Stimulated activated CD4-positive, alpha-beta T cell treated with anti-CD3 and anti-CD28 coated beads, Interleukin-4, amount 100 ng/mL, for 24 hours (primary cell): Measurements from ENCODE around the gene CGA.

ENCODE experiments used
- DNase-seq: peaks from one replicate; pipeline ENCODE4 v3.0.0-alpha.2; 2020

CGA gene

DNA sequence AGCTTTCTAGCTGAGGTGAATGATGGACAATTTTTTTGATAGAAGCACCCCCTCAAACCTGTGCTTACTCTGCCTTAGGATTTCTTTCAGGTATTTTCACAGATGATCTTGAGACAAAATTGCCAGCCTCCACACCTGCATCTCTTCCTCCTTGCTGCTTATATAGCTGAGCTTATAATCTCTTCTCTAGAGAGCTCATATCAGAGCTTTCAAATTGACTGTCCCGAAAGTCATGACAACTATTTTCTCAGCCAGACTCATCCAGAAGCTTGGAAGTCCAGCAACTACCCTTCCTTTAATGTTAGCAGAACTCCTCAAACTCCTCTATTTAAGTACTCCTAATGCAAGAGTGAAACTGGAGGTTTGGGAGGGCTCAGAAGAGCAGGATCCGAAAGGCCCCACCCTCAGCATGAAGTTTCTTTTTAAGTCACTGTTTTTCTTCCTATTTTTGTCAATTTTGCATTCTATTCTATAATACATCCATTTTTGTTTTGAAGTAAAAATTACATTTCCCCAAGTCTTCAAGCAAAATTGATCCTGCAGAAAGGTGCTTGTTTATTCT is 12.7 kb downstream of the CGA start:
- DNase-seq: no peak

DNA sequence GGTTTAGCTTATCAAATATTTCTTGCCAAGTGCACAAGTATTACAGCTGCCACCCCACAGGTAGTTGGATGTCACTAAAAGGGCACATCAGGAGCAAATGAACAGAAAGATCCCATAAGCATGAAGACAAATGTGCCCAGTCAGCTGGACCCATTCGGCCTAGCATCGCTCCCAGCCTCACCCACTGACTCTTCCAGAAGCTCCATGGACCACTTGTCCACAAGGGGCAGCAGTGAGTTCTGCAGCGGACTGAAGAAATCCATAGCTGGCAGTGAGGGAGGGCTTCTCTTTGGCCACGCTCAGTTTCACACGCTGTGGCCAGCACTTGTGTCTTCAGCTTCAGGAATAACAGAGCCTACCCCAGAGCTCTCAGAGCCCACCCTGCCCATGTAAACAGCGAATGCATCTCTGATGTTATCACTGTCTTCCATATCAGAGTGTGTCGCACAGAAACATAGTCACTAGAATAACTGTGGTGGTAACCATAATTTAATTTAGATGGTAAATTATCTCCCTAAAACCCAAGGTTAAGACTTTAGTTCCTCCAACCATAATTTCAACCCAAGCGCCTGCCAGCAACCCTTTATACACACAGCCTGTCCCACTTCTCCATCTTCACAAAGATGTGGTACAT is 15.8 kb downstream of the CGA start:
- DNase-seq: peak; percentile 66

DNA sequence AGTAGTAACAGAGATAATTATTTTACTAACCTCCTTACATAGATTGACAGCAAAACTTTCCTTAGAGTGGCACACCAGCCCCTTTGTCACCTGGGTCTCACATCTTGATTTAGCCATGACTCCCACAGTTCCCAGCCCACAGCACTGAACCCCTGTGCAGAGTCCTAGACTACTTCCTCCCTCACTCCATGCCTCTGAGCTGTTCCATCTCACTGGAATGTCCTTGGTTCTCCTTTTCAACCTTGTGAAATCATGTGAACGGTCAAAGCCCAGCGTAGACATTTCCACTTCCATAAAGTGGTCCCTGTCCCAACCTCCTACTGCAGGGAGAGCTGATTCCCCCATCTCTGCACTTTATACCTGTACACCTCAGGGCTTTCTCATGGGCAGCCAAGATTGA is 19.7 kb downstream of the CGA start:
- no peak for DNase-seq

- DNase-seq: no peak
Observed at GRCh38 chr6:87074101-87074621, 20.7 kb downstream of the CGA start.

DNA sequence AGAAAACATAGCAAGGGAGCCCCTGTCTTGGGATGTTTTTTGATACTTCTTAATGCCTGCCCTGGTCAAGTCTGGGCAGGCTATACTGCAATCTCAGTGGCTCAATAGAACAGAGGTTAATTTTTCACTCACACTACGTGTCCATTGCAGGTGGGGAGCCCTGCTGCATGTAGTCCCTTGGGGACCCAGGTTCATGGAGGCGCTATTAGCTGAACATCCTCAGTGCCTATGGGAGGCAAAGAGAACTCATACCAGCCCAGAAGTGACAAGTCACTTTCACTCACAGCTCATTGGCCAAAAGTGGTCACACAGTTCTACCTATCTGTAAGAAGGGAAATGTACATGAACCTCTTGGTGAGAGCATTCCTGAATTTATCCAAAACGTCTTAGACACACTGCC is 23.2 kb downstream of the CGA start:
- DNase-seq: no peak

DNA sequence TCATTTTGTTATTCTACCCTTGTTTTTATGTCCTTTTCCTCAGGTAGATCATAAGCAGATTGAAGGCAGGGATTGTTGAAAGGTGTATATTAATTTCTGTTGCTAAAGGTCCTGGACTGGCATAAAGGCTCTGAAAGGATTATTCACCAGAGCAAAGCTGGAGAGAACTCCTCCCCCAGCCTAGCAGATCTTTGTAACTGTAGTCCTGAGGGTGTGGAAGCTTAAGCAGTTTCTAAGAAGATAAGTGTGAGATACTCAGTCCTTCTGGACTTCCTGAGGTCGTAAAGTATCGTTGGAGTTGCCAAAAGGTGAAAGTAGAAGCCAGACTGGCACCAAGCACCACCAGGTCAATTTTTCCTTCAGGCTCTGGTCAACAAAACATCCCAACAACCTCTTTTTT is 24.2 kb downstream of the CGA start:
- DNase-seq: no peak

DNA sequence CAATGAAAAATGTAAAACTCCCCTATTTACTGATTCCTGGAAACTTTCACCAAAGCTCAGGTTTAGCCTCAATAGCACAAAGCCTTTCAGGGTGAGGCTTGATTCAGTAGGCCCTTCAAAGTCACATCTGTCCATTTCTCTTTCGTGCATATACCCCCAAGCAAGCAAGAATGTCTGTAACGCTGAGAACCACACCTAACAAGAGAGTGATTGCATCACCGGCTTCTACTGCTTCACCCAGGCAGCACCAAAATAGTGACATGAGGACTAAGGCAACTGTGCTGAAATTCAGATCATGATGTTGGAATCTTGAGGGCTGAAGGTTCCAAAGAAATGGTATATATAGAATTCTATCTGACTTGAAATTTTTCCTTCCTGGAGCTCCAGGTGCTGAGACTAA is 26.1 kb downstream of the CGA start:
- no peak for DNase-seq

DNA sequence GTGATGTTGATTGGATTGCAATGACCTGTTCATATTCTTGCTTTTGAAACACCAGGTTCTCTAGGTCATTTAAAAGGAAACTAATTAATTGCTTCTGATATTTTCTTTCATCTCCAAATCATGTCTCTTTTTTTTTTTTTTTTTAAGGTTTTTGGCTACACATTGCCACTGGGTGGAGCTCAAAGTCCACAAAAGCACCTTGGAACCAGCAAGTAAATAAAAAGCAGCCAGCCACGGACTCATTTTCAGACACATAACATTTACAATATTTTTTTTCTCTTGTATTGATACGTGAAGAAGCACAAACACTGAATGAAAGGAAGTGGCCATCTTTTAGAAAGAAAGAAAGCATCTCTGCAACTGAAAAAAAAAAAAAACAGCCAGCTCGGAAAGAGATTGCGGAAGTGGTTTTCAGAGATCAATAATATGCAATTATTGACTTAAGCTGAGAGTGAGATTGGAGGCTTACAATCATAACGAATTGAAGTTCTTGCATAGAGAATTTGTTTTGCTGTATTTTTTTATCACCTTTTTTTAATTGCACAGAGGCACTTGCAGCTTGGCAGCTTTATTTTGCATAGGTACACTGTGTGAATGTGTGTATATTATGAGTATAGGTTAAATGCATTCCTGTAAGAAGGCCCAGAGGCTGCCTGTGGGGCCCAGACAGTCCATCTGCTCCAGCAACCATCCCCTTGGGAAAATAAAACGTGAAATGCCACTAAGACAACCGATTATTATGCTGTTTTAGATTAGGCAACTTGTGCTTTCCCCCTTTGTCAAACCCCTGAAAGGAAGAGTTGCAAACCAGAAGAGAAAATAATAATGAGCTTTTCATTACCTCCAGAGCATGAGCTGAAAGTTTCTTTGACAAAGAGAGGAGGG is 28.2 kb downstream of the CGA start:
- peak; percentile 49 for DNase-seq

DNA sequence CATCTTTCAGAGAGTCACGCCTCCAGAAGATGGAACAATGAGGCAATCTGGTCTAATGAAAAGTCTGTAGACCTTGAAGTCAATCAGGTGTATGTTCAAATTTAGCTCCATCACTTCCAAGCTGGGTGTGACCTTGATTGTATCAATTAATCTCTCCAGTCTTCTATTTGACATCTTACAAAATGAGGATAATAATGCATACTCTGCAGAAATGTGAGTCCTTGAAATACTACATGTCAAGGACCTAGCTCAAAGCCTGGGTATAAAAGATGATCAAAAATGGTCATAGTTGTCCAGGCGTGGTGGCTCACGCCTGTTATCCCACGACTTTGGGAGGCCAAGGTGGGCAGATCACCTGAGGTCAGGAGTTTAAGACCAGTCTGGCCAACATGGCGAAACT is 29.8 kb downstream of the CGA start:
- DNase-seq: no peak

DNA sequence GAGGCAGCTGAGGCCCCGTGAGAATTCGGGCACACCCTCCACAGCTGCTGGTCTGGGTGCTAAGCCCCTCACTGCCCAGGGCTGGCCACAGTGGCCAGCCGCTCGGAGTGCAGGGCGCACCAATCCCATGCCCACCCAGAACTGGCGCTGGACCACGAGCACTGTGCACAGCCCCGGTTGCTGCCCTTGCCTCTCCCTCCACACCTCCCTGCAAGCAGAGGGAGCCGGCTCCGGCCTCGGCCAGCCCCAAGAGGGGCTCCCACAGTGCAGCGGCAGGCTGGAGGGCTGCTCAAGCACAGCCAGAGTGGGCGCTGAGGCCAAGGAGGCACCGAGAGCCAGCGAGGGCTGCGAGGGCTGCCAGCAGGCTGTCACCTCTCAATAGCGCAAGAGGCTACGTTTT is 35.0 kb downstream of the CGA start:
- DNase-seq: no peak

DNA sequence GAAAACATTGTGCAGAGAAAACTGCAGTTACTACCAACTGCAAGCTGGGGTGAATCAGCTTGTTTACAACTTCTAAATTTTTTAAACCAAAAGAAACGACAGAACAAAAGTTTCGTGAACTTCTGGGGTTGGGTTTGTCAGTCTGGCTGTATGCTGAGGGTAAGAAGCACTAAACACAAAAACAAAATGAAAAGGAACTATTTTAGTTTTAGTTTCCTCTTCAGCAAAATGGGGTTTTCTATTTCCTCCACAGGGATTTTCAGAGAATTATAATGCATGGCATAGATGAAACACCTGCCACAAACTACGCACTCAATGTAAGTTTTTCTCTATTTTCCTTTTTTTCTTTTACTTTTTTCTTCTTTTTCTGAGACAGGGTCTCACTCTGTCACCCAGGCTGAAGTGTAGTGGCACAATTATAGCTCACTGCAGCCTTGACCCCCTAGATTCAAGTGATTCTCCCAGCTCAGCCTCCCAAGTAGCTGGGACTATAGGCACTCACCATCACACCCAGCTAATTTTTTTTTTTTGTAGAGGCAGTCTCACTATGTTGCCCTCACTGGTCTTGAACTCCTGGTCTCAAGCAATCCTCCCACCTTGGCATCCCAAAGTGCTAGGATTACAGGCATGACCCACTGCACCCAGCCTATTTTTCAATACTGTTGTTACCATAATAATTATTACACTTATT is 40.6 kb downstream of the CGA start:
- DNase-seq: no peak

DNA sequence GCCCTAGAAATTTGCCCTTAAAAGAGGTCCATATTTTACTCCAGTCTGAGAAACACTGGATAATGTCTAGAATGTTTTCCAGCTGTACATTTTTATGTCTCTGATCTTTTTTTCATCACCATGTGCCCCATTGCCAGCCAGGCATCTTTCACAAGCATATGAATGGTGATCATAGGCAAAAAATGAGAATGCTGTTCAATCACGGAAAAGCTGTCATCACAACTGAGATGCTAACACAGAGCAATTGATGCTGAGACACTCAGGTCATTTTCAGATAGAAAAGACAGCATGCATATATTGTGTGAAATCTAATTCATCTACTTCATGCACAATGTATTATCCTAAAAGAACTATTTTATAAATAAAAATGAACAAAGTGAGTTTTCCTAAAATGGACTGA is 41.6 kb downstream of the CGA start:
- no peak for DNase-seq

- DNase-seq: no peak
Observed at GRCh38 chr6:87049779-87050178, 45.1 kb downstream of the CGA start.

DNA sequence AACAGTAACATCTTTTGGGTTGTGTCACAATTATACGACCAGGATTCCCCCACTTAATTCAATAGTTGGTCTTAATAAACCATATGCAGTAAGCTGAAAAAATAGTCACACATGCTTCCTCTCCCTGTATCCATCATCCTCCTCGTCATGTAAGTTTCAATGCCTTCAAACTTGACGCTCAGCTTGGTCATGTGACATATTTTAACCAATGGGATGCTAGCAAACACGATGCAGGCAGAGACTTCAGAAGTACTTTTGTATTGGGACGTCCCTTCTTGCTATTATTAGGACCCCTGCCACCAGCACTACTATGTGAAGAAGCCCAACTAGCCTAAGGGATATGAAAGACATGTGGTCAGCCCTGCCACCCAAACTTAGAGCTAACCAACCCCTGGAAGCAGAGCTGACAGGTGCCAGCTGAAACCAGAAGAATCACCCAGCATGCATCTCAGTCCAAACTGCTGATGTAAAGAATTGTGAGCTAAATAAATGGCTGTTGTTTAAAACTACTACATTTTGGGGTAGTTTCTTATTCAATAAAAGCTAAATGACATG is 49.3 kb downstream of the CGA start:
- no peak for DNase-seq

DNA sequence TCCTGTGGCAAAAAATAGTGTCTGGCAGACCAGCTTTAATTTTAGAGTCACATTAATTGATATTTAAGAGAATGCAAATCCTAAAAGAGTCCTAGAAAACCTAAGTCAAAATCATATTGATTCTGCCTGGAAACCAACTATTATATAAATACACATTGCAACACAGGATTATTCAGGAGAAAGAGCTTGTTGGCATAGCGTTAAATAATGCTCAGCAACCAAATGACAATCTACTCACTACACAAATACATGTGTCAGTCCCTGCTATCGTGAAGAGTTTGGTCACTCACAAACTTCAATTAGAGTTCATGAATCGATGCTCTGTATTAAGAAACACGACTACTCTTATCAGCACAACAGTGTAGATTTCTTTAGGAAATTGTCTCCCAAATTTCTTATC is 54.2 kb downstream of the CGA start:
- no peak for DNase-seq
